Epithelial cell of proximal tubule (primary cell): ENCODE data around the gene NIPBL. TPM values are rescaled to one million over a fixed set of nuclear protein-coding genes. Genes with fewer than 3 reads are reported as not detected.

Experiments used
- DNase-seq: peaks from one replicate; pipeline ENCODE4 v3.0.0-alpha.2; 2011; ENCODE audit warnings: low read depth
- H3K4me3 ChIP-seq: 2 replicates; pipeline ENCODE4 v1.5.1; 2011; ENCODE audit warnings: low read depth, mild to moderate bottlenecking, low read length
- CTCF ChIP-seq: conservative IDR thresholded peaks from 2 replicates; pipeline ENCODE4 v1.5.1; 2012; ENCODE audit warnings: low read depth, mild to moderate bottlenecking, low read length
- total RNA-seq: library from RNA; depleted of rRNA; stranded (reverse); fragments of >200 nt; gene quantifications from 2 replicates; pipeline ENCODE4 v1.2.3, GENCODE V29; 2015

NIPBL gene
- total RNA-seq, 1 donor from 2014 or later, result 6.9 TPM

- H3K4me3 ChIP-seq, result no peak overlapping the region
- DNase-seq, result no peak
- no peak for TF ChIP-seq CTCF
Measured at GRCh38 chr5:36969700-36970395, 93.3 kb downstream of the NIPBL start.

- H3K4me3 ChIP-seq, result no peak overlapping the region
- DNase-seq, result no peak
- no peak for TF ChIP-seq CTCF
Measured at GRCh38 chr5:36978196-36978595, 101.6 kb downstream of the NIPBL start.

- H3K4me3 ChIP-seq, result no peak overlapping the region
- DNase-seq, result no peak
- TF ChIP-seq CTCF, result no peak
Measured at GRCh38 chr5:36982146-36982545, 105.6 kb downstream of the NIPBL start.

GRCh38 chr5:36985387-36985786, 108.8 kb downstream of the NIPBL start:
- no peak for TF ChIP-seq CTCF
- DNase-seq, result no peak
- H3K4me3 ChIP-seq, result no peak overlapping the region

- H3K4me3 ChIP-seq, result no peak overlapping the region
- TF ChIP-seq CTCF, result no peak
- no peak for DNase-seq
Measured at GRCh38 chr5:36988396-36988795, 111.8 kb downstream of the NIPBL start.

GRCh38 chr5:36998578-36998977, 122.0 kb downstream of the NIPBL start:
- no peak for DNase-seq
- TF ChIP-seq CTCF, result no peak
- no peak overlapping the region for H3K4me3 ChIP-seq

- H3K4me3 ChIP-seq, result no peak overlapping the region
- TF ChIP-seq CTCF, result no peak
- no peak for DNase-seq
Measured at GRCh38 chr5:37002176-37002751, 125.7 kb downstream of the NIPBL start.
